COLO668 (cell line): Measurements from ENCODE around the gene CLDN9.
"Not testable (repeated sequence)": the region's sequence is repeated elsewhere in the genome, so short reads cannot be mapped to it uniquely, and the experiment has no call there.

ENCODE experiments used
- DNase-seq: peaks from one replicate; lab custom pipeline; 2025; ENCODE audit not compliant: unreplicated experiment; lab: John Stamatoyannopoulos, UW

CLDN9 gene

DNA sequence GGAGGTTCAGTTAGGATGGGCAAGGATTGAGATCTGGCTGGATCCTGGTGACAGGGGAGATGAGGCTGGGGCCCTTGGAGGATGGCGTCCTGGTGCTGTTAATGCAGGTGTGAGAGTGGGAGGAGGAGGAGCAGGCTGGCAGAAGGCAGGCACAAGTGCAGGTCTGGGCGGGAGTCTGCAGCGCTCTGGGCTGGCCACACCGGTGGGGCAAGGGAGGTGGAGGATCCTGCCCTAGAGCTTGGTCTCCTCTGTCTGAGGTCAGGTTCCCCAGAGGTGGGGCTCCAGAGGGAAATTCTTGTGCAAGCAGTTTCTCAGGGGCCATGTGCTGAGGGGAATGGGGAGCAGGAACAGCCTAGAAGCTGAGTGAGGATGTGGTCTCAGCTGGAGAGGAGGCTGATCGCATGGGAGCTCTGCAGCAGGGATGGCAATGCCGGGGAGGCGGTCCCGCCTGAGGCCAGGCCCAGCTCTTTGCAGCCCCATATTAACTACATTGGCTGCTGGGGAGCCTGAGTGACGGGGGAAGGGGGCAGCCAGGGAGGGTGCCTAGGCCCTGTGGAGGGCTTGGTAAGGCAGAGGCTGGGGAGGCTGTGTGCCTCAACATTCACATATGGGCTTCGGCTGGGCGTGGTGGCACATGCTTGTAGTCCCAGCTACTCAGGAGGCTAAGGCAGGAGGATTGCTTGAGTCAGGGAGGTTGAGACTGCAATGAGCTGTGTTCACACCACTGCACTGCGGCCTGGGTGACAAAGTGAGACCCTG lies 40.0 kb downstream of the CLDN9 start:
- DNase-seq, result not testable (repeated sequence)

DNA sequence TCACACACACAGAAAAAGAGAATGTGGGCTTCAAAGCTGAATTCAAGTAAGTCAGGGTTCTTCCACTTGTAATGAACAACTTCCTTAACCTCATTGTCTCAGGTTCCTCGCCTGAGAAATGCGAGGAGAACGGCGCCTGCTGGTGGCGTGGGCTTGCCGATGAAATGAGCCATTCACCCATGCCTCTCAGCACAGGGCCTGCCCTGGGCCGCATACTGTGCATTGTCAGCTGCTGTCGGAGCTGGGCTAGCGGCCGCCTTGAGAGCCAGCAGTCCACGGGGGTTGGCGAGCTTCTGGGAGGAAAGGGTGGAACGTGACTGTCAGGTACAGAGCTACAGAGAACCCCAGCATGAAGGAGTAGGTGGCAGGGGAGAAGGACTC lies 40.6 kb downstream of the CLDN9 start:
- not testable (repeated sequence) for DNase-seq

DNA sequence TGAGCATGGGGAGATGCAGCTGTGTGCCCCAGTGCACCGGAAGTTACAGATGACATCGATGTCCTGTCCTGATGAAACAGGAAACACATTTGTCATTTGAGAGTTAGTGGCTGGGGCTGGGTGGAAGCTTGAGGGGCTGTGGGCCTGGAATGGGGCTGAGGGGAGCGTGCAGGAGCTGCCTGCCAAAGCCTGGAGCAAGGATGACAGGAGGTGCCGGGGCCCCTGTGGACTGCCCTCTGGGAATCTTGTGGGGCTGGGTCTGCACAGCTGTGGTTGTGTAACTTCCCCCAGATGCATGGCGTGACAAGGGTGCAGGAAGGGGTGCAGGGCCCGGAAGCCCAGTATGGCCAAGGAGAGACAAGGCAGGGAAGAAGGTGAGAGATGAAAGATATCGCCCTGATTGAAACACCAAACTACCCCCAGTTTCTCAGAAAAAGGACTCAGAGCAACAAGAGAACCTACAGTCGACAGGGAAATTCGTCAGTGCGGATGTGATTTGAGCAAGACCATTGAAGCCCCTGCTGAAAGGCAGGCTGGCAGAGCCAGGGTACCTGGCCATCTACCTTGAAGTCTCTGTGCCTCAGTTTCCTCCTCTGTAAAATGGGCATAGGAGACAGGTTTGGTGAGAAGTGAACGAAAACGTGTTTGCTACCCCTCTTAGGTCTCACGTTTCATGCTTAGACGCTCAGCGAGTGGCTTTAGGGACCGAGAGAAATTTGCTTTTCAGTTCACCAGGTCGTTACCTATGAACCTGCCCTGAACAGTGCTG lies 42.4 kb downstream of the CLDN9 start:
- no peak for DNase-seq

GRCh38 chr16:3055734-3056115 lies 43.0 kb downstream of the CLDN9 start:
- not testable (repeated sequence) for DNase-seq

DNA sequence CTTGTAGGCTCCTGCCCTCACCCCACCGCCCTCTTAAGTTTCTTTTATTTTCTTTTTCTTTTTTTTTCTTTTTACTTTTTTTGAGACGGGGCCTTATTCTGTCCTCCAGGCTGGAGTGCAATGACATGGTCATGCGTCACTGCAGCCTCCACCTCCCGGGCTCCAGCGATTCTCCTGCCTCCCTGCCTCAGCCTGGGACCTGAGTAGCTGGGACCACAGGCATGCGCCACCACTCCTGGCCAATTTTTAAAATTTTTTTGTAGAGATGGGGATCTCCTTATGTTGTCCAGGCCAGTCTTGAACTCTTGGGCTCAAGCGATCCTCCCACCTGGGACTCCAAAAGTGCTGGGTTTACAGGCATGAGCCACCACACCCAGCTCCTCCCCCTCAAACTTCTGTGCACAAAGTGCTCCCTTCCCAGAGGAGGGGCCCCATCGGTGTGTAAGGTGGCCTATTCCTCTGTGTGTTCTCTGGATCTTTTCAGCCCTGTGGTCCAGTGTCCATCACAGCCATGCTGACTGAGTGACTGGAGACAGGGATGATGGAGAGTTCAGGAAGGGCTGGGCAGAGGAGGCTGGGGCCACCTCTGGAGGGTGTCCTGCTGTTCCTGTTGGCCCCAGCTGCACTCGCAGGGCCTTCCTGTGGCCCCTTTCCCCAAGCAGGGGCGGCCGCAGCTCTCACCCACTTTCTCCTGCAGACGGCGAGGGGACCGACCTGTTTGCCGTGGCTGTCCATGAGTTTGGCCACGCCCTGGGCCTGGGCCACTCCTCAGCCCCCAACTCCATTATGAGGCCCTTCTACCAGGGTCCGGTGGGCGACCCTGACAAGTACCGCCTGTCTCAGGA lies 43.8 kb downstream of the CLDN9 start:
- no peak for DNase-seq

DNA sequence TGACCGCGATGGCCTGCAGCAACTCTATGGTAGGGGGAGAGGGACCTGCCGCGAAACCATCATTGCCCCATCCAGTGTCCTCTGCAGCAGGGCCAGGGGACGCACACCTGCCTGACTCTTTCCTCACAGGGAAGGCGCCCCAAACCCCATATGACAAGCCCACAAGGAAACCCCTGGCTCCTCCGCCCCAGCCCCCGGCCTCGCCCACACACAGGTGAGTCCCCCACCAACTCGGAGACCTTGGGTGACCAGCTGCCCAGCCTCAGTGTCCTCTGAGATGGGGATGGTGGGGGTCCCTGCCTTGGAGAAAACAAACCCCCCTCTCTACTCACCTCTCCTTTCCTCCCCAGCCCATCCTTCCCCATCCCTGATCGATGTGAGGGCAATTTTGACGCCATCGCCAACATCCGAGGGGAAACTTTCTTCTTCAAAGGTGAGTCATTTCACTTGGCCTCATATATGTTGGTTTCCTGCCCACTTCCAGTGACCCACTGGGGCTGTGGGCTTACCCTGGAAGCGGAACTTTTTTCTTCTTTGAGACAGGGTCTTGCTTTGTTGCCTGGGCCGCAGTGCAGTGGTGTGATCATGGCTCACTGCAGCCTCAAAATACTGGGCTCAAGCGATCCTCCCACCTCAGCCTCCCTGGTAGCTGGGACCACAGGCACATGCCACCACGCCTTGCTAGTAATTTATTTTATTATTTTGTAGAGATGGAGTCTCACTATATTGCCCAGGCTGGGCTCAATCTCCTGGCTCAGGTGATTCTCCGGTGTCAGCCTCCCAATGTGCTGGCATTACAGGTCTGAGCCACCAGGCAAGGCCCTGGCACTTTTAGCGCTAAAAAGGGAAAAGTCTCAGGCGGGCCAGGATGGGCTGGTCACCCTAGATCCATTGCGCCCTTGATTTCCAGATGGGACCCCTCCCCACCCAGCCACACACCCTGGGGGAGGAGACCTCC lies 44.7 kb downstream of the CLDN9 start:
- DNase-seq, result no peak

DNA sequence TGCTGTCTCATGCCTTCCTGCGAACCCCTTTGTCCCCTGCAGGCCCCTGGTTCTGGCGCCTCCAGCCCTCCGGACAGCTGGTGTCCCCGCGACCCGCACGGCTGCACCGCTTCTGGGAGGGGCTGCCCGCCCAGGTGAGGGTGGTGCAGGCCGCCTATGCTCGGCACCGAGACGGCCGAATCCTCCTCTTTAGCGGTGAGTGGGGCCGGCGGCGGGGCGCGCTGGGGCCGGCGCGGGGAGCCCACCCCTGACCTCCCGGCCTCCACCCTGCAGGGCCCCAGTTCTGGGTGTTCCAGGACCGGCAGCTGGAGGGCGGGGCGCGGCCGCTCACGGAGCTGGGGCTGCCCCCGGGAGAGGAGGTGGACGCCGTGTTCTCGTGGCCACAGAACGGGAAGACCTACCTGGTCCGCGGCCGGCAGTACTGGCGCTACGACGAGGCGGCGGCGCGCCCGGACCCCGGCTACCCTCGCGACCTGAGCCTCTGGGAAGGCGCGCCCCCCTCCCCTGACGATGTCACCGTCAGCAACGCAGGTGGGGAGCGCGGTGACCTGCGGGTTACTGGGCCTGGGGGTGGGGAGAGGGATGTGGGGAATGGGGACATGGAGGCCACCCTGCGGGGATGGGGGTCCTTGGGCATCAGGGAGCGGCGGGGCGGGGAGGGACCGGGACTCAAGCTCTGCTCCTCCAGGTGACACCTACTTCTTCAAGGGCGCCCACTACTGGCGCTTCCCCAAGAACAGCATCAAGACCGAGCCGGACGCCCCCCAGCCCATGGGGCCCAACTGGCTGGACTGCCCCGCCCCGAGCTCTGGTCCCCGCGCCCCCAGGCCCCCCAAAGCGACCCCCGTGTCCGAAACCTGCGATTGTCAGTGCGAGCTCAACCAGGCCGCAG lies 45.7 kb downstream of the CLDN9 start:
- DNase-seq, result peak; percentile 31

GRCh38 chr16:3059041-3059722 lies 46.5 kb downstream of the CLDN9 start:
- peak; percentile 90 for DNase-seq

DNA sequence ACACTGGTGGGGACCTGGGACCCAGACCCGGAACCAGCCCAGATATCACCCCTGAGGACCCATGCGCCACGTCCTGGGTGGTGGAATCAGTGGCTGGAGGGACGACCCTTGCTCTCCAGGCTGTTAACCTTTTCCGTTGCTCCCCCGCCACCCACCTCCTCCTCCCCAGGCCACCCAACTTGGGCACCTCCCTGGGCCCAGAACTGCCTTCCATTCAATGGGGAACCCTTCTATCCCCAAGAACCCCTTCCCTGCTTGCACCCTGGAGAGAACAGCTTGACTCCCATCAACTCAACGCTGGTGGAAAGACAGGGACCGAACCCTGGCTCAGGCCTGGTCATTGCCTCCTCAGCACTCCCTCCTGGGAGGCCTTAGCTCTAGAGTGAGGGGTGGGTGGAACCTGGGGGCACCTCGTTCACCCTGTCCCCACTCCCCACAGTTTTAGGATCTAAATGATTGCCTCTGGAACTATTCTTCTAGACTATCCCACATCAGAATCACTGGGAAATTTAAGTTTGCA lies 47.1 kb downstream of the CLDN9 start:
- DNase-seq, result no peak

GRCh38 chr16:3060339-3061127 lies 47.8 kb downstream of the CLDN9 start:
- DNase-seq, result no peak

DNA sequence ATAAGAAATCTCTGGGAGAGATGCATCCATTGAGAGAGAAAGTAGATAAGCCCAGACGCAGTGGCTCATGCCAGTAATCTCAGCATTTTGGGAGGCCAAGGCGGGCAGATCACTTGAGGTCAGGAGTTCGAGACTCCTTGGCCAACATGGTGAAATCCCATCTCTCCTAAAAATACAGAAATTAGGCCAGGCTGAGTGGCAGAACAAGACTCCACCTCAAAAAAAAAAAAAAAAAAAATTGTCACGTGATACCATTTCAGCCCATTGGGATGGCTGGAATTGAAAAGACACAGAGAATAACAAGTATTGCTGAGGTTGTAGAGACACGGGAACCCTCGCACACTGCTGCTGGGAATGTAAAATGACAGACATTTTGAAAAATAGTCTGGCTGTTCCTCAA lies 49.8 kb downstream of the CLDN9 start:
- DNase-seq, result no peak

GRCh38 chr16:3063625-3064386 lies 51.1 kb downstream of the CLDN9 start:
- DNase-seq, result no peak
